Activated CD4-positive, CD25-positive, alpha-beta regulatory T cell treated with anti-CD3 and anti-CD28 coated beads, Interleukin-2, amount 50 U/mL, for 16 hours (primary cell): ENCODE results near the gene AKT1S1.

Source experiments
- DNase-seq: peaks from one replicate; pipeline ENCODE4 v3.0.0-alpha.2; 2020; ENCODE audit warnings: low read depth, low spot score

The AKT1S1 gene

GRCh38 chr19:49854378-49855263, 22.5 kb downstream of the AKT1S1 start:
- DNase-seq: no peak

- no peak for DNase-seq
These were observed 23.2 kb downstream of the AKT1S1 start for GRCh38 chr19:49853852-49854377.

- DNase-seq: no peak
These were observed 24.5 kb downstream of the AKT1S1 start for GRCh38 chr19:49852631-49853126.

GRCh38 chr19:49851456-49852259, 25.5 kb downstream of the AKT1S1 start:
- DNase-seq: no peak

GRCh38 chr19:49850487-49851342, 26.4 kb downstream of the AKT1S1 start, which contains the start of gene PTOV1:
Gene PTOV1, plus strand, starts transcription at chr19:49851159.
- peak; percentile 69 for DNase-seq

- no peak for DNase-seq
These were observed 27.0 kb downstream of the AKT1S1 start for GRCh38 chr19:49850221-49850486.

- DNase-seq: no peak
These were observed 27.5 kb downstream of the AKT1S1 start for GRCh38 chr19:49849433-49850220.

GRCh38 chr19:49848938-49849337, 28.2 kb downstream of the AKT1S1 start:
- no peak for DNase-seq

GRCh38 chr19:49847731-49848696, 29.1 kb downstream of the AKT1S1 start:
- no peak for DNase-seq

- no peak for DNase-seq
These were observed 30.7 kb downstream of the AKT1S1 start for GRCh38 chr19:49846408-49846807.

GRCh38 chr19:49845414-49845813, 31.7 kb downstream of the AKT1S1 start:
- no peak for DNase-seq

- DNase-seq: no peak
These were observed 32.7 kb downstream of the AKT1S1 start for GRCh38 chr19:49844138-49845095.

- no peak for DNase-seq
These were observed 33.9 kb downstream of the AKT1S1 start for GRCh38 chr19:49843265-49843664.

- no peak for DNase-seq
These were observed 36.4 kb downstream of the AKT1S1 start for GRCh38 chr19:49840736-49841249.

GRCh38 chr19:49840321-49840720, 36.8 kb downstream of the AKT1S1 start:
- no peak for DNase-seq

- DNase-seq: no peak
These were observed 37.4 kb downstream of the AKT1S1 start for GRCh38 chr19:49839713-49840112.

- no peak for DNase-seq
These were observed 38.1 kb downstream of the AKT1S1 start for GRCh38 chr19:49838885-49839588.
